NAMALWA (cell line): ENCODE measurements around the gene TTC32.
A peak's percentile ranks its signal among the peaks of the same experiment; 100 is the strongest.

Experiments
- DNase-seq: peaks from one replicate; pipeline ENCODE4 v3.0.0-alpha.2; 2015; ENCODE audit warnings: low spot score

TTC32 gene

DNA sequence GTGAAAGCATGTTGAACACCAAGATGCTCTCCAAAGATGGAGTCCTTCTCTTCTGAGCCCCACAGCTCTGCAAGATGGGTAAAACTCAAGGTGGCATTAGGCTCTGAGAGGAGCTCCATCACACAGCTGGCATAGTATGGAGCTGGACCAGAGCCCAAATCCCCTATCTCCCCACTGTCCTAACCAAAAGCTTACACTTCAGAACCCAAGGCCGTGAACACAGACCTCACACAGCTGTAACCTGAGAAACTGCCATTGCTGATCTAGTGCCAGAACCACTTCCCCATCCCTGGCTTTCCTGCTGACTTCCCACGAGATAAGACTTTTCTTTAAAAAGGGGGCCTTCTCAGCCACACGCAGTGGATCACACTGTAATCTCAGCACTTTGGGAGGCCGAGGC, 25.0 kb downstream of the TTC32 start:
- DNase-seq: no peak

DNA sequence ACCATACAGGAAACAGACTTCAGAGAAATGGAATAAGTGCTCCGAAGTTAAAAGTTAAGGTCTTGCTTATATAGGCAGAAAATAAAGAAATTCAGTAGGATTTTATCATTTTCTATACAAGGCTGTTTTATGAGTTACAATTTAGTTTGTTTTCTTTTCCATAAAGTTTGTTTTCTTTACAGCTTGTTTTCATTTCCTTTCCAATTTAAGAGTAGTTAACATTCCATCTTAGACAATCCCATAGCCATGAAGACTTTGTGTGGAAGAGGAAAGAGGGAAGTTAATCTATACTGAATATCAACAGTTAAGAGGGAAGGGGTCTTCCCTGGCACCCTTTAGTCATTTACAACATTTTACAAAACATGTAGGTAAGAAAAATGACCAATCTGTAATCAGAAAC, 26.5 kb downstream of the TTC32 start:
- DNase-seq: no peak

DNA sequence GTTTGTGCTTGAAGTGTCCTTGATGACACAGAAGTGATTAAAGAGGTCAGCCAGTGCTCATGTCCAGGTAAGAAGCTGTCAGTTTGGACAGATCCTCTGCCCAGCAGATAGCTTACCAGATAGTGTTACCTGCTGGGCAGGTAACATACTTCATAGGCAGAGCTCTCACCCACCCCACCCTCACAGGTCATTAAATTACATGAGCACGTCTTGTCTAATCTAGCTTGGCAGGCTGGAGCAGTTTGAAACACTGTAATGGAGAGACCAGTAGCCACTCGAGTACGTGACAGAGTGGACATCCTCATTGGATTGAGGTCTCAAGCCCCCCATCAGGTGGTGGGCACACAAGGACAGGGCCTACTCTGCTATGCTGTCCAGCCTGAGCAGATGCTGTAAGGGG, 27.1 kb downstream of the TTC32 start:
- DNase-seq: no peak

DNA sequence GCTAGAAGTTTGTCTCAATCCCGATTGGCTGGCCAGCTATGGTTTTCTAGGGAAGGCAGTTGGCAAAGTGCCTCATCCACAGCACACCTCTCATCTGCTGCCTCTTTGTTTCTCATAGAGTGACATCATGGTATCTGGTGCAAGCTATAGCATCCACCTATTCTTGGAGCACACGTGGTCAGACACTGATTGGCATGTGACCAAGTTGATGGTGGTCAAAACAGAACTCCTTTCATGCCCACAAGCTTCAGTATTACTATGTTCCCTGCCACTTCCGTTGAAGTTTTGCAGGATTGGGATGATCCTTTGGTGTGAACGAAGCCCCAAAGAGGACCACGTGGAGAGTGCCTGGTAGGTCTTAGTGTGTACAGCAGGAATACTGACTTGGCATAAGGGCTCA, 28.8 kb downstream of the TTC32 start:
- DNase-seq: no peak

DNA sequence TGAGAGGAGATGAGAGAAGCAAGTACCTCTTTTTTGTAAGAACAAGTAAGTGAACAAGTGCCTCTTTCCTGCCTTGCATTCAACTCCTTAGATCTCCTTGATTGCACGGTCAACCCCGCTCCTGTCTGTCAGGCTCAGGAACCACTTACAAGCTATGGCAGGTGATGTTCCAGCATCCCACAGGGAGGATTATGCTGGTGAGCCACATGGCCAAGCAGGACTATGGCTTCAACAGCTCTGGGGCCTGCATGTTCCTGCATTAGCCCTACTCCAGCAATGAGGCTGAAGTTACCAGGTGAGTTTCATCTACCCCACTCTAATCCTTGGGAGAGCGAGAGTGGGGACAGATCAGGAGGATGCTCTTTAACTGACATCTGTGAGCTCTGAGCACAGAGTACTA, 29.5 kb downstream of the TTC32 start:
- no peak for DNase-seq

DNA sequence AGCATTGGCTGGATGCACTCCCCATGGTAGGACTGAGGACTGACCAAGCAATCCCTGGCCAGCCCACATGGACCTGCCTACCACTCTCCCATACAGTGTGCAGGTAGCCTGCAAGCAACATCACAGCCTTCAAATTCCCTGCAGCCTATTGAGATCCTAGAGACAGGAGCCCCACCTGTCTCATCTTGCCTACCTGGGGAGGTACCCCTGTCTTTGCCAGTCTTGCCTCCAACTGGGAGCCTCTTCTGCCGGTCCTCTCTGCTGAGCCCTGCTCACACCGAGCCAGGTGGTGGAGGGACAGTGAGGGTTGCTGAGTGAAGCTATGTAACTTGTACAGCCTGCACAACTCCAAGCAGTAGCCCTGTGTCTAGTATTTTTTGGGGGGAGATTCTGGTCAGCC, 29.9 kb downstream of the TTC32 start:
- no peak for DNase-seq

DNA sequence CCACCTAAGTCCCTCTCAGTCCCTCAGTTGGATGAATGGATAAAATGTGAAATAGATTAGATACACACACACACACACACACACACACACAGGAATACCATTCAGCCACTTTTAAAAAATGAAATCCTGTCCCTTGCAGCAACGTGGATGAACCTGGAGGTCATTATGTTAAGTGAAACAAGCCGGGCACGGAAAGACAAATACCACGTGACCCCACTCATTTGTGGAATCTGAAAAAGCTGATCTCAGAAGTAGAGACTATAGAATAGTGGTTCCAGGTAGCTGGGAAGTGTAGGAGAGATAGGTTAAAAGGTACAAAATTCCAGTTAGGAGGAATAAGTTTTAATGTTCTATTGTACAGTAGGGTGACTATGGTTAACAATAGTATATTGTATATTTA, 31.0 kb downstream of the TTC32 start:
- no peak for DNase-seq

DNA sequence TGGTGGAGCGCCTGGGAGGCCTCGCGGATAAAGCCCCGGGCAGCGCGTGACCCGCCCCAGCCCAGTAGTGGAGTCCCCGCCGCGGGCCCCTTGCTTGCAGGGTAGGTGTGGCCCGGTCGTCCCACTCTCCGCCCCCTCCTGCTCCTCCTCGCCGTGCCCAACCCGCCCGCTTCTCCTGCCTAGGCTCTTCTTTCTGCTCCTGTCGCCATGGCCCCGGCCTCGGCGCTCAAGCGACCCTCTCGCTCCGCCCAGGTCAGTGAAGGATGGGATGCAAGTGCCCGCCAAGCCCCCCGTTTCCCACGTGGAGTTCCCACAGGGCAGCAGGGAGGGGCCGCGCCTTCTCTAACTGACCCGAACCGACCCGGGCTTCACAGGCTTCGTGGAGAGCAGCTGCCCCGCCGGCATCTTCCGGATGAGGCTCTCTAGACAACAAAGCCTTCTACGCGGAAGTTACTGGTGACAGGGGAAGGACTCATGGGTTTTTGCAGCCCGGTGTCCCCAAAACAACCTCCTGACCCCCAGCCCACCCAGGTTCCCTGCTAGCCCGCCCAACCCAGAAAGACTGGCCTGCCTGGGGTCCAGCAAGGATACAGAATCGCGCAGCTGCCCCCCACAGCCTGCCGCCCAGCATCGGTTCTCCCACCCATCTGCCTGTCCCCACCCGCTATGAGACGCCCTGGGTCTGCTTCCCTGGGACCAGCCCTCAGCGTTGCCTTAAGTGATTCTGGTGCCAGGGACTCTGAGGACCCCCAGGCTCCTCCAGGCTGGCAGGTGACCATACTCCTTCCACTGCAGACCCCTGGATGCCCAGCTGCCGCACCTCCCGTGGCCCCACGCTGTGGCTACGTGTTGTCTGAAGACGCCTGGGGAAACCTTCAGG, 32.8 kb downstream of the TTC32 start:
- peak; percentile 22 for DNase-seq

DNA sequence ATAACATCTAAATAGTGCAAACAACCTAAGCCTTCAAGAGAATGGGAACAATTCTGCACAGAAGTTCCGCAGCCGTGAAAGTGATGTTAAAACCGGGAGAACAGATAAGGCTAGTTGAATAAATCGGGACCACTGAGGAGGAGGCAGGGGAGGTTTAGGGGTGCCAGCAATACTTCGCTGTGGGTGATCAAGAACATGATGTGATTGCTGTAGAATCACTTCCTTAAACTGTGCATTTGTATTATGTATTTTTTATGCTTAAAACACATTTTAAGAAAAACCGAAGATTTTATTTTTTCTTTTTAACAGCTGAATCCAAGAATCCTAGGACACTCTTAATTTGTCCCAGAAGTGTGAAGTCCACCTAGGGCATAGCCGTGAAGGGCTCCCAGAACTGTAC, 33.6 kb downstream of the TTC32 start:
- no peak for DNase-seq

DNA sequence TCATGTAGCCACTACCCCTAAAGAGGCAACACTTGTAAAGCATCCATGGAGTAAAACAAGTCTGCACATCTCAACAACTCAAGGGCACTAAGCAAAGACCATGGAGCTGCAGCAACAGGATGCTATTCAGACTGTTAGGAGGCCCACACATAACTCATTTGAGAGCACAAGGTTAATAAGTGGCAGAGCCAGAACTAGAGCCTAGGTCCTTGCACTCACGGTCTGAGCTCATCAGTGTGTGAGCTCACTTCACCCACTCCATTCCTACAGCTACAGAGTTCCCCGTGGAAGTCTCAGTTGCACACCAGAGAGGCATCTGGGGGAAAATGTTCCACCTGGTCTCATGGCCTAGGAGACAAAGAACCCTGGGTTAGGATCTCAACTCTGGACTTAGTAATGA, 35.0 kb downstream of the TTC32 start:
- DNase-seq: no peak

DNA sequence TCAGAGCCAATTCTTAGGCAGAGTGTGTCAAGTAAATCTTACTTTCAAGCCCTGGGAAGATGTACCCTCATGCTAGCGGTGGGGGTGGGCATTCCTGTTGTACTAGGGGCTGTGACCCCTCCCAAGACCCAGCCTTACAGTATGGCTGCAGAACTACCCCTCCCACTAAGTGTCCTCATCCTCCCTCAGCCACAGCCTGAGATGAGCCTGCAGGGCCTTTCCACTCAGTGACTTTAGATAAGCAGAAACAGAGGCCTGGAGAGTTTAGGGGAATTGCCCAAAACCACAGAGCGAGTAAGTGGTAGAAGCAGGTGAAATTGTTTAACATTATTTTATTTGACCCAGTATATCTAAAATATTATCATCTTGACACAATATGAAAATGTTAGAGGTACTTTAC, 36.6 kb downstream of the TTC32 start:
- no peak for DNase-seq

DNA sequence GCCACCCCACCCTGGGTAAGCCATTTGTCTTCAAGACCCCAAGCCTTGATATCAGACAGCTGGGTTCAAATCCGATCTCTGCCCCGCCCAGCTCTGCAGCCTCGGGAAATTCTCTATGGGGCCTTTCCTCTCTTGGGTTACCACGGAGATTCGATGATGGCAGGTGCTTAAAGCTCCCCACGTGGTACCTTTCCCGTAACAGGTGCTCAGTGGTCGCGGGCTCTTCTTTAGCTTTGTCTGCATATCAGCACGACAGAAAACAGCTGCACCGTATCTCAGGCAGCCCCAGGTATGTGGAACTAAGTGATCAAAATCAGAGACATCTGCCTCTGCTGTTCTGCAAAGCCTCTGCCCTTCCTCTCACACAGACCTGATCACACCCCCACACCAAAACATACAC, 37.4 kb downstream of the TTC32 start:
- DNase-seq: no peak

DNA sequence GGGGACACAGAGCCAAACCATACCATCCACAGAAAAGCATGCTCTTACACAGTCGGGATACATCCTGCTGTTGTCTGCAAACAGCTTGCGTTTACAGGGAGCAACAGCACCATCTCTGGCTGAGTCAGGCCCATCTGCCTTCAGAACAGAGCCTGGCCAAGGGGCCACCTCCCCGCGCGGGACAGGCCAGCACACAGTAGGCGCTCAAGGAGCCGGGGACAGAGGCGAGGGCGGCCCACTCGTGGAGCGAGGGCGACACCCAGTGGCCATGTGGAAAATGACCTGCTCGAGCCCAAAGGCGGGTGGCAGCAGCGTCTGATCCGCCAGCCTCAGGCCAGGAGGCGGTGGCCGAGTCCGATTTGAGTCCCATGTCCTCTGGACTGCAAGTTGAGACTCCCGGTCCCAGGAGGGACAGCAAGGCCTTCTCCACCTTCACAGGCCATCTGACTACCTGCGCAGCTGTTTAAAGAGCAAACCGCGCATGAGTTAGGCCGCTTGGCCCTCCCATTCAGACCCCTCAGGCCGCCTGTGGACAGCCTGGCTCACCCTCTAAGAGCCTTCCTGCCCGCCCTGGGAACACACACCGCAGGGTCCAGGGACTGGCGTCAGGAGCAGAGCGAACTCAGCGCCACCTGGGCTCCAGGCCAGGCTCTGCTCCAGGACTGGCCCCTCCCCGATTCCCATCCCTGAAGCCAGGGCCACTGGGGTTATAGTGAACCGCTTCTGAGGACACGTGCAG, 38.3 kb downstream of the TTC32 start:
- peak; percentile 63 for DNase-seq

DNA sequence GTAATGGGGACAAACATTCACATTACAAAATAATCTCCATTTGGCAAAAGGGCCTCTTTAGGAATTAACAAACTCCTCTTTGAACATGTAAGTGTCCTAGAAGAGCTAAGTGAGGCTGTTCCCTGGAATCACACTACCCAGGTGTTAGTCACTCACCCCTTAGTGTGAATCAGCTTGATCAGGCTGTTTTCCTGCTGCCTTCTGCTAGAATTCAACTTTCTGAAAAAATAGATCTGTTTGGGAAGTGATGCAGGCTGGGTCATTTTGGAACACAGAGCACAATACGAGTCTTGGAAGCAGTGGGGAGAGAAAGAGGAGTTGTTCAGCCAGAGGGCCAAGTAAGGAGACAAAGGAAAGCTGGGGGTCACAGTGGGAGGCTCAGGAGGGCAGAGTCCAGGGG, 40.0 kb downstream of the TTC32 start:
- DNase-seq: no peak

DNA sequence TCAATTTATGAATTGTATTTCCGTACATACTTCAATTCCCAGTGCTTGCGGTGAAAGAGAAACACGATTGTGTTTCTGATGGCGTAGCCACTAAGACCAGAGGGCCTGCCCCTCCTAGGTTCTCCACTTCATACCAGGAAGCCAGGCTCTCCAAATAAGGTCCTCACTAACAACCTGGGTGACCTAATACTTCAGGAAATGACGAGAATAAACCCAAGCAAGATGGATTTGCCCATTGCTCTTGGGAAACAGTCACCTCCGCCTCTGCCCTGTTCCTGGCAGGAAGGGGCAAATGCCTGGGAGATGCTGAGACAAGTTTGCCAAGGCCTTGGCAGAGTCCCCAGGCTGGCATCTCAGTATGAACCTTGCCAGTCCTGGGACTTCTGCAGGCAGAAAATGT, 41.8 kb downstream of the TTC32 start:
- DNase-seq: no peak

DNA sequence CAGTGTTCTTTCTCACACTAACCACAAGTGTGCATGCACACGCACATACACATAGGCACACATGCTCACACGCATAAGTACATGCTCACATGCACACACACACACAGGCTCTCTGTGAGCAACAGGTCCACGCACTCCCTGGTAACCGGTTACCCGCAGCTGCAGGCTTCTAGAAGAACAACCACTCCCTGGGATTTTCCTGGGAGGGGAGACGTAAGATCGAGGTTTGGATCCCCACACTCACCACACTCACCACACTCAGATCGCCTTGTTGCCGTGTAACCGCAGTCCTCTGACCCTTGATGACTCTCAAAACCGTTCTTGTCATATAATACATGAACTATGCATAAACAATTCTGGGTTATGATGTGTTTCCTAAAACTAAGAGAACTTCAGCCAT, 42.2 kb downstream of the TTC32 start:
- no peak for DNase-seq

DNA sequence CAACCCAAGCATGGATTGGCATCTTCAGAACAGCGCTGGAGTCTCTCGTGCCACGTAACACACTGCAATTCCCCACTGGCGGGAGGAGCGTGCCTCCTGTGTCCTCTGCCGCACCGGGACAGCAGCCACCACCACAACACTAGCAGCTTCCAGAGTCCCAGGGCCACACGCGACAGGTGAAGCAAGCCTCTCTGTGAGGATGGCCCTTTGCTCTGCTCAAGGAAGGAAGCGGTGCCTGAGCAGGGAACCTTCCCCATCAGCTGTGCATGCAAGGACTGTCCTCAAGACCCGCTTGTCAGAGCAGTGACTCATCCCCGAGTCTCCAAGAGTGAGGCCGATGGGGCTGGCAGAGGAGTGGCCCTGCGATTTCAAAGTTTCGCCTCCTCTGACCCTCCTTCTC, 44.0 kb downstream of the TTC32 start:
- DNase-seq: no peak

DNA sequence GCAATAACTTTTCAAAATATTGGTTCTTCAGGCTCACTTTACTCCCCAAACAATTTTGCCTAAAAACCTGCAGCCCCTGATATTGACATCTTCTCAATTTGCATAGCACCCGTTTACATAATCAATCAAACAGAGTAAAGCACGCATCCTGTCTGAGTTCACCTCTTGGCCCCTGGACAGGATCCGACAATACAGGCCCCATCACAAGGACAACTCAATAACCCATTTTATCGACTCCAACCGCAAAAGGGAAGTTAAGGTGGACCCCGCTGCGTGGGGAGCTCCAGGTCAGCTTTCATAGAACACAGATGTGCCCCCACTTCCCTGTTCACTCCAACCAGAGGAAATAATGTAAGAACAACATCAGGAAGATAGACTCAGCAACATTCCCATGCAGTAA, 44.7 kb downstream of the TTC32 start:
- no peak for DNase-seq

DNA sequence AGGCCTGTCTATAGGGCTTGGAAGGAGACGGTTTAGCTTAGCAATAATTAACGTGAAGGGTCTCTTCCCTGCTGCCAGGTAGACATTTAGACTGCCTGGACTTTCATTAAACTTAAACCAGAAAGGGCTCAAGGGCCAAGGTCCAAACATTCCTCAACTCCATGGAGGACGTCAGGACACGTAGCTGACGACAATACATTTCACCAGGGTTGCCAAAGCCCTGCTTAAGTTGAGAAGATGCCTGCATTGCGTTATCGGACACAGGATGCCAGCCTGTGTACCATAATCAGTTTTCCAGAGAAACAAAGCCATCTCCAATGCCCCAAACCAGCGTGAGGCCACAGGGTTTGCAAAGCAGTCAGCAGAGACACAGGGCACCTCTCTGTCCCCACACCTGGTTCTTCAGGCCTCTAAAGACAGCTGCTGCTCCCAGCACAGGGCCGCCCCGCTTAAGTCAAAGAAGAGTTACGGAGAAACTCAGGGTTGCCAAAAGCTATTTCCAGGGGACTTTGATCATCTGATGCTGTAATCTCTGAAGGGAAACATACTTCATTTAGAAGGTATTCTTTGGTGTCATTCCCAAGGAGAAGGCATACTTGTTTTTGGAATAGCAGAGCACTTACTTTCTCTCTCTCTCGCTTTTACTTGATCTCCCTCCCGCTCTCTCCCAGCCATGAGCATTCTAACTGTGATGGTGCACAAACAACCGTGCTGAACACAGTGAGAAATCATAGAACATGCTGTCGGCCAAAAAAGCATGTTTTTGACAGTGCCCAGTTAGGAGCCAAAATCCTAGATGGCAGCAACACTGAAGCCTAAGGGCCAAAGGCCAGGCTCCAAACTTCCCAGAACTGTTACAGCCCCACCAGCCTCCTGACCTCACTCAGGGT, 46.0 kb downstream of the TTC32 start:
- no peak for DNase-seq

DNA sequence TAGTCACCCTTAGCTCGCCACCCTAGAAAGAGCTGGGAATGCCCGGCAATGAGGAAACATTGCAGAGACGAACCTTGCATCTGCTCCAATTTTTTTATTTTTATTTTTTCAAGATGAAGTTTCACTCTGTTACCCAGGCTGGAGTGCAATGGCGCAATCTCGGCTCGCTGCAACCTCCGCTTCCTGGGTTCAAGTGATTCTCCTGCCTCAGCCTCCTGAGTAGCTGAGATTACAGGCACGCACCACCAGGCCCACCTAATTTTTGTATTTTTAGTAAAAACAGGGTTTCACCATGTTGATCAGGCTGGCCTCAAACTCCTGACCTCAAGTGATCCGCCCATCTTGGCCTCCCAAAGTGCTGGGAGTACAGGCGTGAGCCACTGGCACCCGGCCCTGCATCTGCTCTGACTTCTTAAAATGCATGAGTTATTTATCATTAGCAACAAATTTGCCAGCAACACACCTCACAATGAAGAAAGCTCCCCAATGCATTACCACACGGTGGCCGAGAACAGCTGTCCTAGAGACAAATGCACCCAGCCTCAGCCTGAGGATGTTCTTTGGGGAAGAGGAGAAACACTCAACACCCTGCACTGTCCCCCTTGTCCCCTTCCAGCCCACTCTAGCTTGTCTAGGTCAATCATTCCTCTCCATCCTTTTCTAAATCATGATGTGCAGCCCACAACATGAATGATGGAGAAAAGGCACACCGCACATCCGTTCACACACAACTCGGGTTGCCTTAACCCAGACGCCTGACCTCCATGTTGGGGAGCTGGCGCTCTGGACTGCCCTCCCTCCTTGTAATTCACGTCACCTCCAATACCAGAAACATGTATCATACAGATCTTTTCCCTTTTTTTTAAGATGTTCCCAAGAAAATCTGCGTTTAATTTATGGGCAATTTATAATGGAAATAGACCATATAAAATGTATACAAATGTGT, 46.9 kb downstream of the TTC32 start:
- no peak for DNase-seq

DNA sequence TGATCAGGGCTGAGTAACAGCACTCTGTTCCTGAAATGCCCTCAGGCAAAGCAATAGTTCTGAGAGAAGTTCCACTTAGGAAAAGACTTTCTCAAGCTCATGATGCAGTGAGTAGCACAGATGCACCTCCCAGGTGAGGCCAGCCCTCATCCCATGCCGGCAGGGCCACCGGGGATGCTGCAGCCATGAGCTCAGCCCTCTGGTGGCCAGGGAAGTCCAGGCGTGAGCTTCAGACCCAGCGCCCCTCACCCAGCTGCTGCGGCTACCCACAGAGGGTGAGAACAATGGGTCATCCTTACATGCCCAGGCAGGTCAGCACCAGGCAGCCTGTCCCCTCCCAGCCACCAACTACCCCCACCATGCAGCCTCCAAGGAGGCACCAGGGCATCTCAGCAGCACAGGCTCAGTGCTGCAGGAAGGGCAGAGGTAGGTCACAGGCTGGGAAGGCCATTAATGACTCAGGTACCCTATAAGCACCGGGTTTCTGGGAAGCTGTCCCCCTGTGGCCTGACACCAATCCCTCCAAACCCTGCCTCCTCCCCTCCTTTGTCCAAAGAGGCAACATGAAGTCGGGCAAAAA, 50.6 kb downstream of the TTC32 start:
- DNase-seq: no peak
